Measurements from ENCODE around the gene MAP2K6. TPM values are rescaled to one million over a fixed set of nuclear protein-coding genes. Genes with fewer than 3 reads are reported as not detected.

The MAP2K6 gene
- total RNA-seq, 1 donor, result 0.43 TPM

DNA sequence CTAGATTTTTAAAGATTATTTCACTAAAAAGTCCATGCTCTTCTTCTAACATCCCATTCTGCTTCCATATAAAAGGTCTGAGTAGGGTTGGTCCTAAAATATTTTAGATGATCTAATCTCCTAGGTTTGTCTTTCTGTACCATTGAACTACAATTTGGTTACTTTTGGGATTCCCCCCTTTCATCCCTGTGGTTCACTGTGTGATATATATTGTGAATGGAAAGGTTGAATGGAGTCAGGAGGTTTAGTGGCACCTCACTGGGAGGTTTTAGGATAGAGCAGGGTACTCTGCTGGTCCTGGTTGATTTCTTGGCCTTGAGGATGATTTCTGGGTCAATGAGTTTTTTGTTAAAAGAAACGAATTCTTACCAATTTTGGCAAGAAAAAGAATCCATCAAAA is 29.5 kb downstream of the MAP2K6 start:
- no peak overlapping the region for H3K4me3 ChIP-seq (ENCODE audit: low read depth, low read length)
- TF ChIP-seq, protein P1, sequence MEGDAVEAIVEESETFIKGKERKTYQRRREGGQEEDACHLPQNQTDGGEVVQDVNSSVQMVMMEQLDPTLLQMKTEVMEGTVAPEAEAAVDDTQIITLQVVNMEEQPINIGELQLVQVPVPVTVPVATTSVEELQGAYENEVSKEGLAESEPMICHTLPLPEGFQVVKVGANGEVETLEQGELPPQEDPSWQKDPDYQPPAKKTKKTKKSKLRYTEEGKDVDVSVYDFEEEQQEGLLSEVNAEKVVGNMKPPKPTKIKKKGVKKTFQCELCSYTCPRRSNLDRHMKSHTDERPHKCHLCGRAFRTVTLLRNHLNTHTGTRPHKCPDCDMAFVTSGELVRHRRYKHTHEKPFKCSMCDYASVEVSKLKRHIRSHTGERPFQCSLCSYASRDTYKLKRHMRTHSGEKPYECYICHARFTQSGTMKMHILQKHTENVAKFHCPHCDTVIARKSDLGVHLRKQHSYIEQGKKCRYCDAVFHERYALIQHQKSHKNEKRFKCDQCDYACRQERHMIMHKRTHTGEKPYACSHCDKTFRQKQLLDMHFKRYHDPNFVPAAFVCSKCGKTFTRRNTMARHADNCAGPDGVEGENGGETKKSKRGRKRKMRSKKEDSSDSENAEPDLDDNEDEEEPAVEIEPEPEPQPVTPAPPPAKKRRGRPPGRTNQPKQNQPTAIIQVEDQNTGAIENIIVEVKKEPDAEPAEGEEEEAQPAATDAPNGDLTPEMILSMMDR (IDR thresholded peaks at IDR 0.05; ENCODE audit: insufficient read depth, low read depth, low read length), result no peak
- no peak for DNase-seq (ENCODE audit: low read depth)

DNA sequence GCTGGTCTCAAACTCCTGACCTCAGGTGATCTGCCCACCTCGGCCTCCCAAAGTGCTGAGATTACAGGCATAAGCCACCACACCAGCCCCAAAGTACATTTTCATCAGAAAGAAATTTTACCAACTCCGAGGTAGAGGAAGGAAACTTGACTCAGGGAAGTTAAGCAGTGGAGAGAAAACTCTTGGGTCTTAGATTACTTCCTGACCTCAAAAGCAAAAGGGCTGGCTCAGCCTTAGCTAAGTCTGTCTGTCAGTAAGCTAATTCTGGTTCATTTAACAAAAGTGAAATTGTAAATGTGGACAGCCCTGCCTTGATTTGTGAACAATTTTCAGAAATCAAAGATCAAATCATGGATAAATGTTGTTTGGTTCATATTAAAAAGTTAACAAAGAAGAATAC is 30.6 kb downstream of the MAP2K6 start:
- no peak for DNase-seq (ENCODE audit: low read depth)
- TF ChIP-seq, protein P1 (IDR thresholded peaks at IDR 0.05; ENCODE audit: insufficient read depth, low read depth, low read length), result no peak
- H3K4me3 ChIP-seq (ENCODE audit: low read depth, low read length), result no peak overlapping the region

DNA sequence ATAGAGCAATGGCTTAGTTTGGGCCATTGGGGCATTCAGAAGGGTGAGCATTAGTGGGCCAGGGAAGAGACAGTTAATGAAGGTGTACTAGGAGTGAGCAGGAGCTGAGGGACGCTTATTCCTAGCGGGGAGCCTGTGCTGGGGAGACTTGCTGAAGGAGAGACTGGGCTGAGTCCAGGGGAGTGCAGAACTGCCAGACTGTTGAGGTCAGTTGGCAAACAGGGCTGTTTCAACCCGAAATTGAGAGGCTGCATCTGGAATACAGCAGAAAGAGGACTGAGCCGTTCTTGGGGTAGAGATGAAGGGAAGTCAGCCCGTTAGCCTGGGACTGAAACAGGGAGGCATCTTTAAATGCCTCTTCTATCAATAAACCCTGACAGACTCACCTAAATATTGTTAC is 33.2 kb downstream of the MAP2K6 start:
- H3K4me3 ChIP-seq (ENCODE audit: low read depth, low read length), result no peak overlapping the region
- TF ChIP-seq, protein P1 (IDR thresholded peaks at IDR 0.05; ENCODE audit: insufficient read depth, low read depth, low read length), result no peak
- no peak for DNase-seq (ENCODE audit: low read depth)

DNA sequence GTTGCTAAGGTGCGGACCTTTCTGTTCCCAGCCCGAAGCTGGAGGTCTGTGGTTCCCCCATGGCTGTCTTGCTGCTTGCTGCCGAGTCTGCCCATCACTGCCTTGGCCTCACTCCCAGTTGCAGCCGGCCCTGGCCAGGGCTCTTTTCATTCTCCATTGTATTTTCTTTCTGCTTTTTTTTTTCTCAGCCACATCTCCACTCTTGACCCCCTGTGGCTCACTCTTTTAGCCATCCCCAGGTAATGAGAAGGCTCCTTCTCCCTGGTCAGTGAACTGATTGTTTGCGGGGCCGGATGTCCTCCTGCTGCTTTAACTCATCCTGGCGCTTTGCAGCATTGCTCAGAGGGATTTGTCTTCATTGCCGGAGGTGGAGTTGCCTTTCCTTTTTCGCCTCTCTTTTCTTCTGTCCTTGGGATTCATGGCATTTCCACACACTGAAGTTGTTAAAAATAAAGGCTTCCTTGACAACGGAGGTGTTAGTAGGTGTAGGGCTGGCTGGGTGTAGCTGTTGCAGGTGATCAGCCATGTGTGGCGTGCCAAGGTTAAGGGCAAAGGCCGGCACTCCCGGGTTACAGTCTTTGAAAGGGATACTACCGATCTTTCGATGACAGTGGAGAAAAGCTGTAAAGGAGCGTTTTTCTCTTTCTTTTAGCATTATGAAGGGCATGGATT is 34.1 kb downstream of the MAP2K6 start:
- TF ChIP-seq, protein P1 (IDR thresholded peaks at IDR 0.05; ENCODE audit: insufficient read depth, low read depth, low read length), result no peak
- no peak for DNase-seq (ENCODE audit: low read depth)
- no peak overlapping the region for H3K4me3 ChIP-seq (ENCODE audit: low read depth, low read length)

DNA sequence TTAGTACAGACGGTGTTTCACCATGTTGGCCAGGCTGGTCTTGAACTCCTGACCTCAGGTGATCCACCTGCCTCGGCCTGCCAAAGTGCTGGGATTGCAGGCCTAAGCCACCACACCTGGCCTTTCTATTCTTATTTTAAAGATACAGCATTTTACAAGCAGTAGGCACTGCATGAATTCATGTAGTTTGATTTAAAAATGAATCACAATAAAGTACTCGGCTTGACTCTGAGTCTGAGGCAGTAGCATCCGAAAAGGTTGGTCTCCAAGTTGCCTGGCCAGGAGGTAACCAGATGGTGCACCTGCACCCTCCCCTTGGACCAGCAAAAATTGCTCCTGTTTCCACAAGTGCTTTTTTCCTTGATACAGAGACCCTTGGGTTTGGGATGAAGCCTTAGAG is 35.6 kb downstream of the MAP2K6 start:
- DNase-seq (ENCODE audit: low read depth), result no peak
- TF ChIP-seq, protein P1 (IDR thresholded peaks at IDR 0.05; ENCODE audit: insufficient read depth, low read depth, low read length), result no peak
- H3K4me3 ChIP-seq (ENCODE audit: low read depth, low read length), result no peak overlapping the region

DNA sequence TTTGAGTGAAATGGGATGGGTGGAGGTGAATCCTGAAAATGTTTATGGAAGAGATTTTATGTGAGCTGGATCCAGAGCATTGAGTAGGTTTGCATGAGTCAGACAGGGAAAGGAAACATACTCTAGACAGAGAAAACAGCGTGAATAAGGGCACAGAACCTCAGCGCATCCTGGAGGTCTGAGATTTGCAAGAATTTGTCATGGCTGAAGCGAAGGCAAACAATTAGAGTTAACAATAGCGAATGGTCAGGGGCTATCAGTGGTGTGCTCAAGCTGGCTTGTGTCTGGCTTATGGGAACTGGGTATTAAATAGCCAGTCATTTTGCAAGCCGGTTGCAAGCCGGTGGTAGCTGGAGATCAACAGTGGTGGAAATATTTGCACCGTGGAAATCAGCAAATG is 36.4 kb downstream of the MAP2K6 start:
- TF ChIP-seq, protein P1 (IDR thresholded peaks at IDR 0.05; ENCODE audit: insufficient read depth, low read depth, low read length), result no peak
- no peak for DNase-seq (ENCODE audit: low read depth)
- H3K4me3 ChIP-seq (ENCODE audit: low read depth, low read length), result no peak overlapping the region

Measured in fibroblast of villous mesenchyme (primary cell).